SK-N-SH (cell line): ENCODE measurements around the gene UPP2. TPM values are rescaled to one million over a fixed set of nuclear protein-coding genes. Genes with fewer than 3 reads are reported as not detected.

Experiments
- CTCF ChIA-PET: fragments of 300-600, 350-600 bp; formaldehyde crosslinking; extraction: SDS; loops from one replicate; lab custom pipeline; 2021; lab: Yijun Ruan, JAX
- POLR2A ChIA-PET: fragments of 350-600 bp; sonication (Branson Sonifier 250); formaldehyde crosslinking; extraction: SDS; loops from one replicate; lab custom pipeline; 2020; ENCODE audit warnings: antibody characterized with exemption, inconsistent platforms; lab: Yijun Ruan, JAX
- DNase-seq: peaks from one replicate; pipeline ENCODE4 v3.0.0; 2012
- H2AFZ ChIP-seq: fragments of 200-600 bp; sonication (generic); 2 replicates; pipeline ENCODE4 v1.8.1; 2016; ENCODE audit warnings: antibody characterized with exemption, mild to moderate bottlenecking, low read depth
- H3F3A ChIP-seq: fragments of 200-600 bp; sonication (generic); replicated peaks from 2 replicates; pipeline ENCODE3; 2016; ENCODE audit warnings: antibody characterized with exemption, mild to moderate bottlenecking; ENCODE audit not compliant: insufficient read depth
- H3K27ac ChIP-seq, 2 experiments: fragments of 200-500 bp in 1 of 2; fragments of 200-600 bp in 1 of 2; sonication (Bioruptor generic) in 1 of 2; sonication (generic), shearing (Covaris generic) in 1 of 2; 2 replicates each; pipeline versions ENCODE4 v1.5.1 to v1.6.1; 2014 to 2016; ENCODE audit warnings: low read depth in 2 of 2, inconsistent platforms in 1 of 2, low read length in 1 of 2, mild to moderate bottlenecking in 1 of 2, mixed read lengths in 1 of 2
- H3K27me3 ChIP-seq: fragments of 200-600 bp; sonication (generic), shearing (Covaris generic); 2 replicates; pipeline ENCODE4 v1.6.1; 2016; ENCODE audit warnings: mixed run types; ENCODE audit not compliant: insufficient read depth
- H3K36me3 ChIP-seq, 2 experiments: fragments of 200-500 bp in 1 of 2; fragments of 200-600 bp in 1 of 2; sonication (Bioruptor generic) in 1 of 2; sonication (generic) in 1 of 2; replicated peaks in 1 of 2; 2 replicates each; pipeline versions ENCODE3 to v1.5.1; 2014 to 2016; ENCODE audit warnings: low read length in 1 of 2, mild to moderate bottlenecking in 1 of 2; ENCODE audit not compliant: insufficient read depth in 2 of 2, control insufficient read depth in 1 of 2
- H3K4me1 ChIP-seq, 2 experiments: fragments of 200-500 bp in 1 of 2; fragments of 200-600 bp in 1 of 2; sonication (Bioruptor generic) in 1 of 2; sonication (generic), shearing (Covaris generic) in 1 of 2; 2 replicates each; pipeline versions ENCODE4 v1.5.1 to v1.6.1; 2014 to 2016; ENCODE audit warnings: low read depth in 1 of 2, low read length in 1 of 2, mixed run types in 1 of 2; ENCODE audit not compliant: insufficient read depth in 2 of 2, control insufficient read depth in 1 of 2
- H3K4me2 ChIP-seq: fragments of 200-600 bp; sonication (generic), shearing (Covaris generic); 2 replicates; pipeline ENCODE4 v1.6.1; 2017; ENCODE audit warnings: mixed run types
- H3K4me3 ChIP-seq, 2 experiments: fragments of 200-500 bp in 1 of 2; fragments of 200-600 bp in 1 of 2; sonication (Bioruptor generic) in 1 of 2; sonication (generic), shearing (Covaris generic) in 1 of 2; 2 replicates each; pipeline versions ENCODE4 v1.5.1 to v1.8.1; 2014 to 2016; ENCODE audit warnings: low read depth in 2 of 2, inconsistent platforms in 1 of 2, low read length in 1 of 2, mild to moderate bottlenecking in 1 of 2, mixed read lengths in 1 of 2, moderate library complexity in 1 of 2
- H3K79me2 ChIP-seq: fragments of 200-600 bp; sonication (generic); 2 replicates; pipeline ENCODE4 v1.8.1; 2017; ENCODE audit warnings: mild to moderate bottlenecking; ENCODE audit not compliant: insufficient read depth
- H3K9ac ChIP-seq: fragments of 200-600 bp; sonication (generic); 2 replicates; pipeline ENCODE4 v1.6.1; 2017; ENCODE audit warnings: mixed run types
- H3K9me2 ChIP-seq: fragments of 200-600 bp; sonication (generic); 2 replicates; pipeline ENCODE4 v1.6.1; 2017; ENCODE audit warnings: mixed run types
- H3K9me3 ChIP-seq: fragments of 200-600 bp; sonication (generic); 2 replicates; pipeline ENCODE4 v1.6.1; 2017; ENCODE audit warnings: mixed run types, mild to moderate bottlenecking, moderate library complexity
- H4K20me1 ChIP-seq: fragments of 200-600 bp; sonication (generic); 2 replicates; pipeline ENCODE4 v1.6.1; 2017; ENCODE audit warnings: mild to moderate bottlenecking, mixed run types; ENCODE audit not compliant: insufficient read depth
- CHD2 ChIP-seq: fragments of 150-350 bp; IDR thresholded peaks from 2 replicates; pipeline ENCODE4 v1.6.1; 2018; ENCODE audit warnings: low read length; ENCODE audit not compliant: partially characterized antibody
- EP300 ChIP-seq, 2 experiments: IDR thresholded peaks; 2 replicates each; pipeline versions ENCODE4 v1.4.0 to v1.6.1; 2012; ENCODE audit warnings: borderline replicate concordance in 1 of 2, low read depth in 1 of 2, low read length in 1 of 2
- EZH2phosphoT487 ChIP-seq: fragments of 200-600 bp; sonication (generic); IDR thresholded peaks from 2 replicates; pipeline ENCODE4 v1.6.1; 2017; ENCODE audit warnings: low read depth, mixed run types, mild to moderate bottlenecking, antibody characterized with exemption, moderate library complexity, borderline replicate concordance
- FOSL2 ChIP-seq: IDR thresholded peaks from 2 replicates; pipeline ENCODE4 v1.4.0; 2012; ENCODE audit warnings: low read depth, mild to moderate bottlenecking, moderate library complexity, borderline replicate concordance
- FOXJ3 ChIP-seq: sonication (generic); formaldehyde crosslinking; IDR thresholded peaks from 2 replicates; pipeline ENCODE4 v1.5.1; 2020; ENCODE audit warnings: mild to moderate bottlenecking, missing genetic modification reagents
- GABPA ChIP-seq: IDR thresholded peaks from 2 replicates; pipeline ENCODE4 v1.4.0; 2012; ENCODE audit warnings: low read depth, mild to moderate bottlenecking
- MAX ChIP-seq: IDR thresholded peaks from 2 replicates; pipeline ENCODE4 v1.4.0; 2012; ENCODE audit warnings: low read depth
- MEF2A ChIP-seq: IDR thresholded peaks from 2 replicates; pipeline ENCODE4 v1.4.0; 2012; ENCODE audit warnings: low read depth, borderline replicate concordance
- RAD21 ChIP-seq: IDR thresholded peaks from 2 replicates; pipeline ENCODE4 v1.6.1; 2012; ENCODE audit warnings: mild to moderate bottlenecking, low read length
- RCOR1 ChIP-seq: fragments of 150-350 bp; IDR thresholded peaks from 2 replicates; pipeline ENCODE4 v1.6.1; 2017; ENCODE audit warnings: antibody characterized with exemption, low read length
- REST ChIP-seq: IDR thresholded peaks from 2 replicates; pipeline ENCODE4 v1.6.1; 2012; ENCODE audit warnings: mild to moderate bottlenecking, low read depth, low read length, moderate library complexity
- RFX5 ChIP-seq: IDR thresholded peaks from 2 replicates; pipeline ENCODE4 v1.6.1; 2012; ENCODE audit warnings: mild to moderate bottlenecking, improper control_type of control experiment, low read length
- RXRA ChIP-seq: IDR thresholded peaks from 2 replicates; pipeline ENCODE4 v1.4.0; 2012; ENCODE audit warnings: low read depth, mild to moderate bottlenecking, borderline replicate concordance
- SMC3 ChIP-seq: IDR thresholded peaks from 2 replicates; pipeline ENCODE4 v1.6.1; 2012; ENCODE audit warnings: low read depth, low read length, improper control_type of control experiment
- YY1 ChIP-seq: IDR thresholded peaks from 2 replicates; pipeline ENCODE4 v1.4.0; 2012; ENCODE audit warnings: low read depth, mild to moderate bottlenecking
- WGBS: methylation state at CpG from one replicate; pipeline ENCODE4 v1.1.6; 2017; ENCODE audit warnings: low lambda C conversion rate; 5-methylcytosine and 5-hydroxymethylcytosine counted together
- polyA plus RNA-seq, 3 experiments: library from polyadenylated mRNA; depleted of rRNA; stranded (reverse); fragments of >200 nt; gene quantifications; 2 replicates each; pipeline ENCODE4 v1.2.3, GENCODE V29; 2012
- TF ChIP-seq, protein P1 (sequence below): IDR thresholded peaks from 2 replicates; pipeline ENCODE4; 2012

Gene UPP2
- polyA plus RNA-seq, 1 of the 3 experiments (the other 2 are of a cell fraction), result not detected

GRCh38 chr2:158174956-158175355 lies 73.3 kb downstream of the UPP2 start:
- Histone ChIP-seq H4K20me1 (no peaks in the 10 kb centered on the region), H3K4me3 (no peak overlapping the region), H3K9me2 (no peaks in the 10 kb centered on the region), H3K9me3 (no peaks in the 10 kb centered on the region), H3K4me1 (peaks cover 0 to 5% of the 10 kb centered on the region in 2 experiments; a peak in 2 of 4 replicates), H3K36me3 (no peaks in the 10 kb centered on the region), H3F3A (no peaks in the 10 kb centered on the region), H3K27me3 (no peaks in the 10 kb centered on the region), H2AFZ (no peak overlapping the region), H3K9ac (no peak overlapping the region), H3K79me2 (no peaks in the 10 kb centered on the region), H3K27ac (no peak overlapping the region), H3K4me2 (no peak overlapping the region)
- no peak for DNase-seq
- TF ChIP-seq REST (no peak), GABPA (no peak), CHD2 (no peak), FOXJ3 (CRISPR knock-in tag) (no peak), FOSL2 (no peak), RCOR1 (no peak), RAD21 (no peak), RXRA (no peak), RFX5 (no peak), EZH2phosphoT487 (no peak), YY1 (no peak), MEF2A (no peak)
- TF ChIP-seq, protein P1, sequence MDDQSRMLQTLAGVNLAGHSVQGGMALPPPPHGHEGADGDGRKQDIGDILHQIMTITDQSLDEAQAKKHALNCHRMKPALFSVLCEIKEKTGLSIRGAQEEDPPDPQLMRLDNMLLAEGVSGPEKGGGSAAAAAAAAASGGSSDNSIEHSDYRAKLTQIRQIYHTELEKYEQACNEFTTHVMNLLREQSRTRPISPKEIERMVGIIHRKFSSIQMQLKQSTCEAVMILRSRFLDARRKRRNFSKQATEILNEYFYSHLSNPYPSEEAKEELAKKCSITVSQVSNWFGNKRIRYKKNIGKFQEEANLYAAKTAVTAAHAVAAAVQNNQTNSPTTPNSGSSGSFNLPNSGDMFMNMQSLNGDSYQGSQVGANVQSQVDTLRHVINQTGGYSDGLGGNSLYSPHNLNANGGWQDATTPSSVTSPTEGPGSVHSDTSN, result no peak
- CTCF ChIA-PET, result interaction anchor here (6.6 kb wide), 1 partner anchor 580 kb away, joined by 49 read pairs; no protein-coding TSS in a partner anchor
- POLR2A ChIA-PET, result no interaction called here
- 82% methylated on average over 5 of the region's 5 CpGs for WGBS

DNA sequence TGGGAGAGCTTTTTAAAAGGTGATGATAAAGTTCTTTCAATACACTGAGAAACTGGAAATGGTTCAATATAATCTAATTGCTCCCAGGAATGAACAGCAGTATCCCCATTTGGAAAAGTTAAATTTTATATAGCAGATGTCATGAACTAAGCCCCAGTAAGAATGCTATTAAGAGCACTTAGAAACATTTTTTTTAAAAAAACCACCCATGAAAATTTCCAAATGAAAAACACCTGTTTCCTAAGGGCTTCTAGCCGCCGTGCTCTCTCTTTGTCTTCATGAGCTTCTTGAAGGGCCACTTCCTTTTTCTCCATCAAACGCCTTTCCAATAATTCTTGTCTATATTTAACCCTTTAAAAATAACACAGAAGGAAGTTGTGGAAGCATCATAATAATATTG lies 77.0 kb downstream of the UPP2 start:
- Histone ChIP-seq H3K9ac (no peak overlapping the region), H3K4me2 (no peak overlapping the region), H3K4me3 (no peak overlapping the region), H3K27me3 (no peaks in the 10 kb centered on the region), H3K27ac (no peak overlapping the region; a peak in 1 of 4 replicates), H2AFZ (no peak overlapping the region), H3K9me2 (no peaks in the 10 kb centered on the region), H3K4me1 (peaks cover 0 to 2% of the 10 kb centered on the region in 2 experiments; a peak in 2 of 4 replicates), H3K9me3 (no peaks in the 10 kb centered on the region), H3K36me3 (no peaks in the 10 kb centered on the region), H4K20me1 (no peaks in the 10 kb centered on the region), H3F3A (no peaks in the 10 kb centered on the region), H3K79me2 (no peaks in the 10 kb centered on the region)
- ChIA-PET POLR2A (no interaction called here), CTCF (interaction anchor here (0.9 to 6.6 kb wide), 10 partner anchors 21 to 576 kb away, joined by 3 to 68 read pairs (median 10); no protein-coding TSS in a partner anchor)
- WGBS, result 15% methylated on average over 3 of the region's 3 CpGs
- peak; percentile 8 for DNase-seq
- no peak for TF ChIP-seq MAX
- 0 out of 2 replicates have a peak, but pooled peaks have one; percentile 13 for TF ChIP-seq RCOR1
- TF ChIP-seq EP300 (IDR thresholded peaks at IDR 0.05; ENCODE audit: borderline replicate concordance in 1 of 2, low read depth in 1 of 2, low read length in 1 of 2), result peak in 1 of 2 experiments; percentile 6; a peak in 1 of 4 replicates
- TF ChIP-seq SMC3, result no peak
